Kidney epithelial cell (primary cell): Measurements from ENCODE around the gene ASNS. TPM values are rescaled to one million over a fixed set of nuclear protein-coding genes. Genes with fewer than 3 reads are reported as not detected.
A peak's percentile ranks its signal among the peaks of the same experiment; 100 is the strongest.

Source experiments
- DNase-seq: peaks from one replicate; pipeline ENCODE4 v3.0.0-alpha.2; 2010; ENCODE audit warnings: low read depth
- H3K27me3 ChIP-seq: 2 replicates; pipeline ENCODE4 v1.6.0; 2011; ENCODE audit warnings: low read length; ENCODE audit not compliant: control insufficient read depth, insufficient read depth
- H3K36me3 ChIP-seq: 2 replicates; pipeline ENCODE4 v1.5.1; 2011; ENCODE audit warnings: low read length; ENCODE audit not compliant: control insufficient read depth, insufficient read depth
- H3K4me3 ChIP-seq: 2 replicates; pipeline ENCODE4 v1.5.1; 2011; ENCODE audit warnings: low read depth, mild to moderate bottlenecking, control low read depth, low read length
- total RNA-seq: library from RNA; depleted of rRNA; stranded (reverse); fragments of >200 nt; gene quantifications from 2 replicates; pipeline ENCODE4 v1.2.3, GENCODE V29; 2015
- TF ChIP-seq, protein P1 (sequence below): IDR thresholded peaks from 2 replicates; pipeline ENCODE4 v1.5.1; 2011; ENCODE audit warnings: mild to moderate bottlenecking, moderate library complexity, low read length, control low read depth, inconsistent platforms; ENCODE audit not compliant: insufficient read depth, poor library complexity, severe bottlenecking

Gene ASNS
- total RNA-seq, 1 donor from 2014 or later, result 232 TPM

DNA sequence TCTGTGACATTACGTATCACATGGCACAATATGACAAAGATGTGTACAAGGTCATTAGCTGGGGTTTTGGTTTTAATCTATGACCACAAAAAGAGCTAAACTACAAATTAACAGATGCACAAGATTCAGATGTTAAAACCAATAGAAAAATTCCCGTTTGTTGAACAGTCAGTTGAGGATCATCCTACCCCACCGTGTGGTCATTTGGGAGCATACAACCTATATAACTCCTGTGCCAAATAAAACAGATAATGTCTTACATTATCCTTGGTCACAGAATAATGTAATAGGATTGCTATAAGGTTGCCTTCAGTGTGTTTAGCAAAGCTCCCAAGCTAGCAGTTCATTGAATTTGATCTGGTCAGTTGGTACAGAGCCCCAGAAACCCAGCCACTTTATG, 28.2 kb downstream of the ASNS start:
- H3K27me3 ChIP-seq, result no peaks in the 10 kb centered on the region
- no peak for DNase-seq
- H3K4me3 ChIP-seq, result no peak overlapping the region
- no peaks in the 10 kb centered on the region for H3K36me3 ChIP-seq
- TF ChIP-seq, protein P1, sequence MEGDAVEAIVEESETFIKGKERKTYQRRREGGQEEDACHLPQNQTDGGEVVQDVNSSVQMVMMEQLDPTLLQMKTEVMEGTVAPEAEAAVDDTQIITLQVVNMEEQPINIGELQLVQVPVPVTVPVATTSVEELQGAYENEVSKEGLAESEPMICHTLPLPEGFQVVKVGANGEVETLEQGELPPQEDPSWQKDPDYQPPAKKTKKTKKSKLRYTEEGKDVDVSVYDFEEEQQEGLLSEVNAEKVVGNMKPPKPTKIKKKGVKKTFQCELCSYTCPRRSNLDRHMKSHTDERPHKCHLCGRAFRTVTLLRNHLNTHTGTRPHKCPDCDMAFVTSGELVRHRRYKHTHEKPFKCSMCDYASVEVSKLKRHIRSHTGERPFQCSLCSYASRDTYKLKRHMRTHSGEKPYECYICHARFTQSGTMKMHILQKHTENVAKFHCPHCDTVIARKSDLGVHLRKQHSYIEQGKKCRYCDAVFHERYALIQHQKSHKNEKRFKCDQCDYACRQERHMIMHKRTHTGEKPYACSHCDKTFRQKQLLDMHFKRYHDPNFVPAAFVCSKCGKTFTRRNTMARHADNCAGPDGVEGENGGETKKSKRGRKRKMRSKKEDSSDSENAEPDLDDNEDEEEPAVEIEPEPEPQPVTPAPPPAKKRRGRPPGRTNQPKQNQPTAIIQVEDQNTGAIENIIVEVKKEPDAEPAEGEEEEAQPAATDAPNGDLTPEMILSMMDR, result no peak

DNA sequence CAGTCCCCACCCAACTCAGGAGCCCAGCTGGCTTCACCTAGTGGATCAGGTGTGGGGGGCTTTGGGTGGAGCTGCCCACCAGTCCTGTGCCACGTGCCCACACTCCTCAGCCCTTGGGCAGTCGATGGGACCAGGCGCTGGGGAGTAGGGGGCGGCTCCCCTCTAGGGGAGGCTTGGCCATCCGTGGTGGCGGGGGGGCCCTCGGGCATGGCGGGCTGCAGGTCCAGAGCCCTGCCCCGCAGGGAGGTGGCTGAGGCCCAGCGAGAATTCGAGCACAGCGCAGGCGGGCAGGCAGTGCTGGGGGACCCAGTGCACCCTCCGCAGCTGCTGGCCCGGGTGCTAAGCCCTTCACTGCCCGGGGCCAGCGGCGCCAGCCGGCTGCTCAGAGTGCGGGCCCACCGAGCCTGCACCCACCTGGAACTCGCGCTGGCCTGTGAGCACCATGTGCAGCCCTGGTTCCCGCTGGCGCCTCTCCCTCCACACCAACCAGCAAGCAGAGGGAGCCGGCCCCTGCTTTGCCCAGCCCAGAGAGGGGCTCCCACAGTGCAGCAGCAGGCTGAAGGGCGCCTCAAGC, 29.3 kb downstream of the ASNS start:
- H3K27me3 ChIP-seq, result no peaks in the 10 kb centered on the region
- TF ChIP-seq, protein P1, result no peak
- H3K4me3 ChIP-seq, result no peak overlapping the region
- DNase-seq, result no peak
- no peaks in the 10 kb centered on the region for H3K36me3 ChIP-seq

DNA sequence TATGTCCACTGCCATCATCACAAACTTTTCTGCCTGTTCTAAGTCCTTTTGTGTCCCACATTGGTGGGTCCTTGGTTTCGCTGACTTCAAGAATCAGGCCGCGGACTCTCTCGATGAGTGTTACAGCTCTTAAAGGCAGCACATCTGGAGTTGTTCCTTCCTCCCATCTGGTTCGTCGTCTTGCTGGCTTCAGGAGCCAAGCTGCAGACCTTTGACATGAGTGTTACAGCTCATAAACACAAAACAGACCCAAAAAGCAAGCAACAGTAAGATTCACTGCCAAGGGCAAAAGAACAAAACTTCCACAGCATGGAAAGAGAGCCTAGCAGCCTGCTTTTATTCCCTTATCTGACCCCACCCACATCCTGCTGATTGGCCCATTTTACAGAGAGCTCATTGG, 30.2 kb downstream of the ASNS start:
- no peak overlapping the region for H3K4me3 ChIP-seq
- H3K36me3 ChIP-seq, result no peaks in the 10 kb centered on the region
- TF ChIP-seq, protein P1, result no peak
- no peak for DNase-seq
- H3K27me3 ChIP-seq, result no peaks in the 10 kb centered on the region

DNA sequence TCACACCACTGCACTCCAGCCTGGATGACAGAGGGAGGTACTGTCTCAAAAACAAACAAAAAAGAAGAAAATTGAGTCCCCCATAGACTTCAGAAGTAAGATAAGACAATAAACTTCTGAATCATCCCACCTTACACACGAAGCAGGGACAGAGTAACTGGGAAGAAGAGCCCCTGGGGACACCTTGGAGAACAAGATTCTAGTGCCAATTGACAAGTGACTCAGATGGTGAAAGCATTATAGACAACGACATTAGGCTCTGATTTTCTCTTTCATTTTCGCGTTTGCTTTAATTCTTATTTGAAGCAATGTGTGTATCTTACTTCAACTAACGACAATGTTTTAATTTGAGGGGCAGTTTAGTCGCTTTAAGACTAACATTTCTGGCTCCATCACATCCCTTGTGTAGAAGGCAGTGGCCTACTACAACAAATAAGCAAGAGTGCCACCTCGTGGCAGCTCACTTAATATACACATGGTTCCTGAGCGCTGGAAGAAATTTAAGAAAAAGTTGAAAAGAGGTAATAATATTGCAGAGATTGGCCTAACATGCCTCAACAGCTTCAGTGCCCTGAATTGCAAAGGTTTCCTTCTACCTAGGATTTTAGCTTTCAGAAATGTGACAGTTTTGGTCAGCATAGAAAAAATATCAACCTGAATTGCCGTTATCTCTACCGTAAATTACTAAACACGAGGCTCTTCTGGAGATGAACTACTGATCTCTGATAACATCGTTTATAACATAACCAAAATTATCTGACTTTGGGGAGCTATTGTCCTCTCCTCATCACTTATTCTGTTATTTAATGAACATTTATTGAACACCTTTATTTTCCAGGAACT, 36.7 kb downstream of the ASNS start:
- TF ChIP-seq, protein P1, result peak; percentile 65
- H3K36me3 ChIP-seq, result no peaks in the 10 kb centered on the region
- DNase-seq, result peak; percentile 21
- H3K27me3 ChIP-seq, result no peaks in the 10 kb centered on the region
- no peak overlapping the region for H3K4me3 ChIP-seq

DNA sequence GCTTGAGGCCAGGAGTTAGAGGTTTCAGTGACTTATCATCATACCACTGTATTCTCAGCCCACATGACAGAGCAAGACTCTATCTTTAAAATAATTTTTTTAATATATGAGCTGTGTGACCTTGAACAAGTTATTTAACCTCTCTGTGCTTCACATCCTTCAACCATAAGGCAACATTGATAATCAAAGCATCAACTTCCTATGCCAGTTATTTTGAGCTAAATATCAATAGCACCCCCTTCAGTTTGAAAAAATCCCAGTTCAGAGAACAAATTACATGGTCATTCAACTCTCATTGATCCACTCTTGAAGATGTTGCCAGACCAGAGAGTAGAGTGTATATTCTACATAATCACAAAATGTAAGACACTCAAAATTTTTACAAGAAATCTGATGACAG, 53.0 kb downstream of the ASNS start:
- TF ChIP-seq, protein P1, result no peak
- no peak for DNase-seq
- H3K4me3 ChIP-seq, result no peak overlapping the region

DNA sequence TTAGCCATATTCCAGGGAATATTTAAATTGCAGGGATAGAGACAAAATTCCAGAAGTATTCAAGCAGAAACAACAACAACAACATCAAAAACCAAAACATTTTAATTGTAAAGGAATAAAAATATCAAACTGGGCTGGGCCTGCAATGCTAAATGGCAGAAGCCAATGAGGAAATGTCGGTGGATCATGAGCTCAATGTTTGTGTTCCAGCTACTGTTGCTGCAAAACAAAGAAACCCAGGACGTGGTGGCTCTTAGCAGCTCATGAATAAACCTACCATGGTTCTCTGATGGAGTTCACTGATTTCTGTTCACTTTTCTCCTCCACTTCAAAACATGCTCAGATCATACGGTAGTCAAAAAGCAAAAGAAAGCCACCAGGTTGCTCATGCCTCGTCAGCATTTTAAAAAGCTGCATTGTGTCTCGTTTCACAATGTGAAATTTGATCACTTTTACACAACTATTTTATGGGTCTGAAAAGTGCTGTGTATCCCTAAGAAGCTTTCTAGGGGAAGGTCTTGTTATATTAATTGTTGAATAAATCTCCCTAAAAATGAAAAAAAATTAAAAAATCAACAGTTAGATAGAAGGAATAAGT, 54.0 kb downstream of the ASNS start:
- Histone ChIP-seq H3K36me3 (no peaks in the 10 kb centered on the region), H3K27me3 (no peaks in the 10 kb centered on the region), H3K4me3 (no peak overlapping the region)
- DNase-seq, result no peak
- TF ChIP-seq, protein P1, result no peak

More for the DNA sequence above, 53.0 kb downstream of the ASNS start:
- H3K27me3 ChIP-seq, result no peaks in the 10 kb centered on the region
- no peaks in the 10 kb centered on the region for H3K36me3 ChIP-seq
